ENCODE measurements around the gene TRABD. TPM values are rescaled to one million over a fixed set of nuclear protein-coding genes. Genes with fewer than 3 reads are reported as not detected.

Gene TRABD
- total and polyA plus RNA-seq, 2 donors from 2014 or later, result 34.2 to 56.3 TPM

GRCh38 chr22:50220603-50221409, 35.1 kb downstream of the TRABD start:
- H3K27me3 ChIP-seq (ENCODE audit: control insufficient read depth, insufficient read depth, low read length), result no peaks in the 10 kb centered on the region
- TF ChIP-seq CTCF (IDR thresholded peaks at IDR 0.05; ENCODE audit: borderline replicate concordance, extremely low read depth, insufficient read depth), result no peak
- H3K36me3 ChIP-seq (ENCODE audit: control insufficient read depth in 2 of 3, insufficient read depth in 3 of 3, low read length in 3 of 3), result peaks cover 2 to 35% (median 28%) of the 10 kb centered on the region in 3 donors
- intact Hi-C loops (cut with DNase I), result no loop called here
- DNase-seq, result no peak
- no peak overlapping the region for H3K27ac ChIP-seq (ENCODE audit: low read depth in 2 of 2, low read length in 2 of 2)
- no peak overlapping the region for H3K4me3 ChIP-seq (ENCODE audit: low read length in 3 of 3)
- no peak for FAIRE-seq
- H3K9me3 ChIP-seq (ENCODE audit: control insufficient read depth in 2 of 3, insufficient read depth in 1 of 3, low read length in 3 of 3), result no peaks in the 10 kb centered on the region
- H3K9ac ChIP-seq (ENCODE audit: low read length in 3 of 3), result no peak overlapping the region
- peaks cover 0 to 2% (median 0%) of the 10 kb centered on the region in 3 donors for H3K4me1 ChIP-seq (ENCODE audit: control insufficient read depth in 2 of 3, insufficient read depth in 2 of 3, low read depth in 1 of 3, low read length in 3 of 3)

- Histone ChIP-seq H3K4me1 (ENCODE audit: control insufficient read depth in 2 of 3, insufficient read depth in 2 of 3, low read depth in 1 of 3, low read length in 3 of 3) (peaks cover 0 to 2% (median 0%) of the 10 kb centered on the region in 3 donors), H3K4me3 (ENCODE audit: low read length in 3 of 3) (no peak overlapping the region), H3K27ac (ENCODE audit: low read depth in 2 of 2, low read length in 2 of 2) (no peak overlapping the region), H3K36me3 (ENCODE audit: control insufficient read depth in 2 of 3, insufficient read depth in 3 of 3, low read length in 3 of 3) (peaks cover 2 to 39% (median 27%) of the 10 kb centered on the region in 3 donors), H3K9ac (ENCODE audit: low read length in 3 of 3) (no peak overlapping the region), H3K27me3 (ENCODE audit: control insufficient read depth, insufficient read depth, low read length) (no peaks in the 10 kb centered on the region), H3K9me3 (ENCODE audit: control insufficient read depth in 2 of 3, insufficient read depth in 1 of 3, low read length in 3 of 3) (no peaks in the 10 kb centered on the region)
- no peak for TF ChIP-seq CTCF (IDR thresholded peaks at IDR 0.05; ENCODE audit: borderline replicate concordance, extremely low read depth, insufficient read depth)
- FAIRE-seq (no peak), DNase-seq (no peak)
- intact Hi-C loops (cut with DNase I), result no loop called here
Measured at GRCh38 chr22:50221410-50222300, 35.9 kb downstream of the TRABD start.

- no peak for TF ChIP-seq CTCF (IDR thresholded peaks at IDR 0.05; ENCODE audit: borderline replicate concordance, extremely low read depth, insufficient read depth)
- H3K9ac ChIP-seq (ENCODE audit: low read length in 3 of 3), result no peak overlapping the region
- FAIRE-seq (no peak), DNase-seq (no peak)
- no peak overlapping the region for H3K4me3 ChIP-seq (ENCODE audit: low read length in 3 of 3)
- H3K36me3 ChIP-seq (ENCODE audit: control insufficient read depth in 2 of 3, insufficient read depth in 3 of 3, low read length in 3 of 3), result peaks cover 2 to 37% (median 27%) of the 10 kb centered on the region in 3 donors
- H3K9me3 ChIP-seq (ENCODE audit: control insufficient read depth in 2 of 3, insufficient read depth in 1 of 3, low read length in 3 of 3), result no peaks in the 10 kb centered on the region
- intact Hi-C loops (cut with DNase I), result no loop called here
- no peak overlapping the region for H3K27ac ChIP-seq (ENCODE audit: low read depth in 2 of 2, low read length in 2 of 2)
- H3K4me1 ChIP-seq (ENCODE audit: control insufficient read depth in 2 of 3, insufficient read depth in 2 of 3, low read depth in 1 of 3, low read length in 3 of 3), result peaks cover 0 to 2% (median 0%) of the 10 kb centered on the region in 3 donors
- no peaks in the 10 kb centered on the region for H3K27me3 ChIP-seq (ENCODE audit: control insufficient read depth, insufficient read depth, low read length)
Measured at GRCh38 chr22:50222508-50222907, 36.8 kb downstream of the TRABD start.

All from kidney (tissue), 14 donors.